GM18499 (cell line): ENCODE measurements around the gene DHDH.
"Not testable (repeated sequence)": the region's sequence is repeated elsewhere in the genome, so short reads cannot be mapped to it uniquely, and the experiment has no call there.

Experiments
- ATAC-seq: cut with Tn5 transposase; IDR thresholded peaks from one replicate; pipeline ENCODE4 v1.9.1; 2021; ENCODE audit warnings: moderate number of reproducible peaks; ENCODE audit not compliant: insufficient read depth, unreplicated experiment

DHDH gene

GRCh38 chr19:48914181-48914580, 19.3 kb upstream of the DHDH start:
- ATAC-seq, result no peak

DNA sequence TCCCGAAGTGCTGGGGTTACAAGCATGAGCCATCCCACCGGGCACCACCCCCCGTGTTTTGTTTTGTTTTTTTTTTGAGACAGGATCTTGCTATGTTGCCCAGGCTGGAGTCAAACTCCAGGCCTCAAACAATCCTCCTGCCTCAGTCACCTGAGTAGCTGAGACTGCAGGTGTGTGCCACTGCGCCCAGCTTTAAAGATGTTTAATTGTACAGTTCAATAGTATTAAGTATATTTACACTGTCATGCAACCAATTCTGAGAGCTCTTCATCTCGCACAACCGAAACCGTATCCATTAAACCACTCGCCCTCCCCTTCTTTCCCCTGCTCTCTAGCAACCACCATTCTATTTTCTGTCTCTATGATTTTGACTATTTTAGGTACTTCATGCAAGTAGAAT, 17.7 kb upstream of the DHDH start:
- no peak for ATAC-seq

DNA sequence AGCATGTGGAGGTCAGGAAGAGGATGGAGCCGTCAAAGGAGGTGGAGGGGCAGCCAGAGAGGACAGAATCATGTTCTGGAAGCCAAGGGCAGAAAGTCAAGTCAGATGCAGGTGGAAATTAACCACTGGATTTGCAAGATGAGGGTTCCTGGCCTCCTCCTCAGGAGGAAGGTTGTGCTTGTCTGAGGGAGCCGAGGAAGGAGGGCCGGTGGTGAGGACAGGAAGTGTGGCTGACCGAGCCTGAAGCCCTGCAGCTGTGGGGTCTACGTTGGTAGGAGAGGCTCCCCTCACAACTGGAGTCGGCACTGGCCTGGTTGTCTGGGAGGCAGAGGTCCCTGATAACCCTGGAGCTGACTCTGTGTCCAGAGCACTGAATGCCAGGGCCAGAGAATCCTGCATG, 15.4 kb upstream of the DHDH start:
- no peak for ATAC-seq

DNA sequence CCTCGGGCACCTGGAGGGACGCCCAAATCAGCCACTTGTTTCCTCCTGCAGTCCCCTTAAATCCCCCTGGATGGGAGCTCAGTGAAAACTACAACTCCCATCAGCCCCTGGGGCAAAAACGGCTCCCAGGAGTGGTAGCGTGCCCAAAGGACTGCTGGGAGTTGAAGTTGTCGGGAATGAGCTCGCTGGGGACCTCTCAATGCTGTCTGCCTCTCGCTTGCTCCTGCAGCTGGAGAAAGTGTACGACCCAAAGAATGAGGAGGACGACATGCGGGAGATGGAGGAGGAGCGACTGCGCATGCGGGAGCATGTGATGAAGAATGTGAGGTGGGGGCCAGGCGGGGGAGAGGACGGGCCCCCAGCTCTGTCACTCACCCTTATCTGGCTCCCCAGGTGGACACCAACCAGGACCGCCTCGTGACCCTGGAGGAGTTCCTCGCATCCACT, 14.7 kb upstream of the DHDH start:
- ATAC-seq, result no peak

GRCh38 chr19:48919271-48919670, 14.2 kb upstream of the DHDH start:
- not testable (repeated sequence) for ATAC-seq

DNA sequence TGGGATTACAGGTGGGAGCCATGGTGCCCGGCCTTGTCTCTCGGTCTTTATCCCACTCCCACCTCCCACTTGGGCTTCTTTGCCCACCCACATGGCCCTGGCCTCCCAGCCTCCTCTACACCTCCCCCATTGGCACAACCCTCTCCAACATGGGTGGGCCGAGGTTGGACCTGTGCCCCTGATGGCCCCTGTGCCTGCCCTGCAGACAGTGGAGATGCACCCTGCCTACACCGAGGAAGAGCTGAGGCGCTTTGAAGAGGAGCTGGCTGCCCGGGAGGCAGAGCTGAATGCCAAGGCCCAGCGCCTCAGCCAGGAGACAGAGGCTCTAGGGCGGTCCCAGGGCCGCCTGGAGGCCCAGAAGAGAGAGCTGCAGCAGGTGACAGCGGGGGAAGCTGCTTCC, 12.6 kb upstream of the DHDH start:
- no peak for ATAC-seq

DNA sequence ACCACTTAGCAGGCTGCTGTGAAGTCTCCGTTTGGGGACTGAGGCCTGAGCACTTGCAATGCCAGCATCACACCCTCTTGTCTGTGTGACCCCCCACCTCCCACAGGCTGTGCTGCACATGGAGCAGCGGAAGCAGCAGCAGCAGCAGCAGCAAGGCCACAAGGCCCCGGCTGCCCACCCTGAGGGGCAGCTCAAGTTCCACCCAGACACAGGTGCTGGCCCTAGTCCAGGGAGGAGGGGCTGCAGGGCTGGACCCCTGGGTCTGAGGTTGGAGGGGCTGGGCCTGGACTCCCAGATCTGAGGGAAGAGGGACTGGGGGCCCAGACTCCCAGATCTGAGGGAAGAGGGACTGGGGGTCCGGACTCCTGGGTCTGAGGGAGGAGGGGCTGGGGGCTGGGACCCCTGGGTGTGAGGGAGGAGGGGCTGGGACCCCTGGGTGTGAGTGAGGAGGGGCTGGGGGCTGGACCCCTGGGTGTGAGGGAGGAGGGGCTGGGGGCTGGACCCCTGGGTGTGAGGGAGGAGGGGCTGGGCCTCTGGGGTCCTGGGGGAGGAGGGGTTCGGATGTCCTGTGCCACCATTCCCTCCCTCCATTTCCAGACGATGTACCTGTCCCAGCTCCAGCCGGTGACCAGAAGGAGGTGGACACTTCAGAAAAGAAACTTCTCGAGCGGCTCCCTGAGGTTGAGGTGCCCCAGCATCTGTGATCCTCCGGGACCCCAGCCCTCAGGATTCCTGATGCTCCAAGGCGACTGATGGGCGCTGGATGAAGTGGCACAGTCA, 11.6 kb upstream of the DHDH start:
- ATAC-seq, result no peak

DNA sequence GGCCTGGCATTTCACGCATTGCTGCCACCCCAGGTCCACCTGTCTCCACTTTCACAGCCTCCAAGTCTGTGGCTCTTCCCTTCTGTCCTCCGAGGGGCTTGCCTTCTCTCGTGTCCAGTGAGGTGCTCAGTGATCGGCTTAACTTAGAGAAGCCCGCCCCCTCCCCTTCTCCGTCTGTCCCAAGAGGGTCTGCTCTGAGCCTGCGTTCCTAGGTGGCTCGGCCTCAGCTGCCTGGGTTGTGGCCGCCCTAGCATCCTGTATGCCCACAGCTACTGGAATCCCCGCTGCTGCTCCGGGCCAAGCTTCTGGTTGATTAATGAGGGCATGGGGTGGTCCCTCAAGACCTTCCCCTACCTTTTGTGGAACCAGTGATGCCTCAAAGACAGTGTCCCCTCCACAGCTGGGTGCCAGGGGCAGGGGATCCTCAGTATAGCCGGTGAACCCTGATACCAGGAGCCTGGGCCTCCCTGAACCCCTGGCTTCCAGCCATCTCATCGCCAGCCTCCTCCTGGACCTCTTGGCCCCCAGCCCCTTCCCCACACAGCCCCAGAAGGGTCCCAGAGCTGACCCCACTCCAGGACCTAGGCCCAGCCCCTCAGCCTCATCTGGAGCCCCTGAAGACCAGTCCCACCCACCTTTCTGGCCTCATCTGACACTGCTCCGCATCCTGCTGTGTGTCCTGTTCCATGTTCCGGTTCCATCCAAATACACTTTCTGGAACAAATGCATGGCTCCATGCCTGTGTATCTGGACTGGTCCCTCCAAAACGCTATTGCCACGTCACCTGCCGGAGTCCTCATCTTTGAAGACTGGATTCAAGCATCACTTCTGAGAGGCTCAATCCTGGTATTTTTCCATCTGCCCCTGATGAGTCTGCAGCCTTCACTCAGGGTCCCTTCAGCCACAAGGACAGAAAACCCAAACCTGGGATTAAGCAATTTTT, 10.7 kb upstream of the DHDH start:
- ATAC-seq, result no peak

GRCh38 chr19:48925240-48925843, 8.2 kb upstream of the DHDH start:
- no peak for ATAC-seq

DNA sequence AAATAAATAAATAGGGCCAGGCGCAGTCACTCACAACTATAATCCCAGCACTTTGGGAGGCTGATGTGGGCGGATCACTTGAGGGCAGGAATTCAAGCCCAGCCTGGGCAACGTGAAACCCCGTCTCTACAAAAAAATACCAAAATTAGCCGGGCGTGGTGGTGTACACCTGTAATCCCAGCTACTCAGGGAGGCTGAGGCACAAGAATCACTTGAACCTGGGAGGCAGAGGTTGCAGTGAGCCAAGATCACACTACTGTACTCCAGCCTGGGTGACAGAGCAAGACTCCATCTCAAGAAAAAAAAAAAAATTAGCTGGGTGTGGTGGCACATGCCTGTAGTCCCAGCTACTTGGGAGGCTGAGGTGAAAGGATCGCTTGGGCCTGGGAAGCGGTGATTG, 7.6 kb upstream of the DHDH start:
- not testable (repeated sequence) for ATAC-seq

DNA sequence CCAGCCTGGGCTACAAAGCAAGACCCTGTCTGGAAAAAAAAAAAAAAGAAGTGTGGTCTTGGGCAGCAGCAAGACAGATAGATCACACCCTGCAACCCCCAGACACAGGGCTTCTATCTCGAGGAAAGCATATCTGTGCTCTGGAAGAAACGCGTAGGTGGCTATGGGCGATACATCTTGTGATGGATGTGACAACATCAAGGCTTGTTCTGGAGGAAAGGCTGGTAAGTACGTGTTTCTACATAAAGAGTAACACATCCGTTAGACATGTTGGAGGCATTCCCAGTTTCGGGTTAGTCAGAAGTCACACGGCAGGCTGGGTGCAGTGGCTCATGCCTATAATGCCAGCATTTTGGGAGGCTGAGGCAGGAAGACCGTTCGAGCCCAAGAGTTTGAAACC, 6.6 kb upstream of the DHDH start:
- no peak for ATAC-seq

DNA sequence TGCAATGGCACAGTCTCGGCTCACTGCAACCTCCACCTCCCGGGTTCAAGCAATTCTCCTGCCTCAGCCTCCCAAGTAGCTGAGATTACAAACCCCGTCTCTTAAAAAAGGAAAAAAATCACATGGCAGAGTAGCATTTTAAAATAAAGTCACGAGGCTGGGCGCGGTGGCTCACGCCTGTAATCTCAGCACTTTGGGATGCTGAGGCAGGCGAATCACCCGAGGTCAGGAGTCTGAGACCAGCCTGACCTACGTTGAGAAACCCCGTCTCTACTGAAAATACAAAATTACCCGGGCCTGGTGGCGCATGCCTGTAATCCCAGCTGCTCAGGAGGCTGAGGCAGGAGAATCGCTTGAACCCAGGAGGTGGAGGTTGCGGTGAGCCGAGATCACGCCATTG, 5.8 kb upstream of the DHDH start:
- not testable (repeated sequence) for ATAC-seq

DNA sequence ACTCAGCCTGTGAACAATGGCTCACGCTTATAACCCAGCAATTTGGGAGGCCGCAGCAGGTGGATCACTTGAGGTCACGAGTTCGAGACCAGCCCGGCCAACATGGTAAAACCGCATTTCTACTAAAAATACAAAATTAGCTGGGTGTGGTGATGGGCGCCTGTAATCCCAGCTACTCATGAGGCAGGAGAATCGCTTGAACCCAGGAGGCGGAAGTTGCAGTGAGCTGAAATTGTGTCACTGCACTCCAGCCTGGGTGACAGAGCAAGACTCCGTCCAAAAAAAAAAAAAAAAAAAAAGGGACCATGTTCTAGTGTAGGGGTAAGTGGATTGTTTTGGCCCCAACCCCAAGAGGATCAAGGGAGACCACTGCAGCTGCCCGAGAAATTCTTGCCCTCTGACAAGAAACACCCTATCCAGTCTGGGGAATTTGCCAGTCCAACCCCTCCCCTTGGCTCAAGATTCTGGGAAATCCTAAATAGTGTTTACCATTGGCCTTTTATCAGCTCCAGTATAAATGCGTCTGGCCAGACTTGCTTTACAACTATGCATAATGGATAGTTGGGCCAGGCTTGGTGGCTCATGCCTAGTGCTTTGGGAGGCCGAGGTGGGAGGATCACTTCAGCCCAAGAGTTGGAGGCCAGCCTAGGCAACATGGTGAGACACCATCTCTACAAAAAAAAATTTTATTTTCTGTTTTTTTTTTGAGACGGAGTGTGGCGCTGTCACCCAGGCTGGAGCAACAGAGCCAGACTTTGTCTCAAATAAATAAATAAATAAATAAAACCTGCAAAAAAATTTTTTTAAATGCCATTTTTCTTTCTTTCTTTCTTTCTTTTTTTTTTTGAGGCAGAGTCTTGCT, 5.1 kb upstream of the DHDH start:
- no peak for ATAC-seq

DNA sequence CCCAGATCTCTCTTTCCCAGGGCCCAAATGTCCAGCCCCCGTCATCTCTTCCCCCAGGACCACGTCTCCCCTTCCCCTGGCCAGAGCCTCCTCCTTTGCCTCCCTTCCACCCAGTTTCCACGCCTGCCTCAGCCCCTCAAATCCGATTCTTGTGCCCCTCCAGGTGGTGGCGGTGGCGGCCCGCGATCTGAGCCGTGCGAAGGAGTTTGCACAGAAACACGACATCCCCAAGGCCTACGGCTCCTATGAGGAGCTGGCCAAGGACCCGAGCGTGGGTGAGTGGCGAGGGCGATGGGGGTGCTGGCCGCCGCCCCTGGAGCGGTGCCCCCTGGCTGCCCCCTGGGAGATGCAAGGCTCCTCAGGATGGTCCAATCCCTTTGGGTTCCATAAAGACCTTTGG, 1.3 kb downstream of the DHDH start:
- no peak for ATAC-seq

DNA sequence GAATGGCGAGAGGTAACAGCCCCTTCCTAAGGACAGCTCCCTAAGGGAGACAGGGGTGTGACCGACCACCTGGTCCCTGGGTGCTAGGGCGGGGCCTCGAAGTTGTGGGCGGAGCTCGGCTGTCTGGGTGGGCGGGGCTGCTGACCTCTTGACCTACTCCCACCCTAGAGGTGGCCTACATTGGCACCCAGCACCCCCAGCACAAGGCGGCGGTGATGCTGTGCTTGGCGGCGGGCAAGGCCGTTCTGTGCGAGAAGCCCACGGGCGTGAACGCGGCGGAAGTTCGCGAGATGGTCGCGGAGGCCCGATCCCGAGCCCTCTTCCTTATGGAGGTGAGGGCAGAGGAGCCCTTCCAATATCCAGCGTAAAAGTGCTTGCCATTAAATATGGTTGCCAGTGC, 2.4 kb downstream of the DHDH start:
- ATAC-seq, result no peak

GRCh38 chr19:48938256-48938655, 4.8 kb downstream of the DHDH start:
- no peak for ATAC-seq

DNA sequence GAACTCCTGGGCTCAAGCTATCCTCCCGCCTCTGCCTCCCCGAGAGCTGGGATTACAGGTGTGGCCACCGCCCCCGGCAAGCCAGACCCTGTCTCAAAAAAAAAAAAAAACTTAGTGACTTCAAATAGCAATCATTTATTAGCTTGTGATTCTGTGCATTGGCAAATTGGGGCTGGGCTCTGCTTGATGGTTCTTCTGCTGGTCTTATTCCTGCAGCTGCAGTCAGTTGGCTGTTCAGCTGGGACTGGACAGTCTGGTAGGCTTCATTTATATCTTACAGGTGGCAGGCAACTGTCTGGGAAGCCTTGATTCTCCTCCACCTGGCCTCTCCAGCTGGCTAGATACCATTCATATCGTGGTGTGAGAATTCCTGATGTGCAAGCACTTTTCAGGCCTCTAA, 7.4 kb downstream of the DHDH start:
- ATAC-seq, result no peak

DNA sequence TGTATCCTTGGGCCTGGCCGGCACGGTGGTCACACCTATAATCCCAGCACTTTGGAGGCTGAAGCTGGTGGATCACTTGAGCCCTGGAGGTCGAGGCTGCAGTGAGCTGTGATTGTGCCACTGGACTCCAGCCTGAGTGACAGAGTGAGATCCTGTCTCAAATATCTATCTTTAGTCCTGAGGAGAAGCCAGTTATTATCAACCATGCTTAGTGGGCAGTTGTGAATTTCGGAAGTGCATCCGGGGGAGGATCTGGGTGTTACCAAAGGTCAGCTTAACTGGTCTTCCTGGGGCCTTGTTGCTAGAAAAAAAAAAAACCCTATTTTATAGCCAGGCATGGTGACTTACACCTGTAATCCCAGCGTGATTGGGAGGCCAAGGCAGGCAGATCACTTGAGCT, 9.6 kb downstream of the DHDH start:
- no peak for ATAC-seq

- no peak for ATAC-seq
These were observed 11.9 kb downstream of the DHDH start for GRCh38 chr19:48945415-48945814.

DNA sequence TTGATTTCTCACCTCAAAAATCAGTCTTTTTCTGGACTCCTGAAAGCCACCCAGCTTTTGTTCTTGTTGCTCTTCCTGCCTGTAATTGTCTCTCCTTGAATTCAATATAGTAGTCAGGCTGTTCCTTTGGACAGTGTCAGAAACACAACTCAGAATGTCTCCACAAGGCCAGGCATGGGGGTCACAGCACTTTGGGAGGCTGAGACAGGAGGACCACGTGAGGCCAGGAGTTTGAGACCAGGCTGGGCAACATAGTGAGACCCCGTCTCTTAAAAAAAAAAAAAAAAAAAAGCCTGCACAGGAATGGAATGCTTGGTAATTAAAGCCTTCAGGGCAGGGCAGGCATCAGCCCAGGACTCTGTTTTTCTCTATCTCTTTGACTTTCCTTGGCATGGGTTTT, 12.3 kb downstream of the DHDH start:
- ATAC-seq, result no peak
